Endothelial cell of umbilical vein (primary cell): ENCODE results near the gene WDR90. TPM values are rescaled to one million over a fixed set of nuclear protein-coding genes. Genes with fewer than 3 reads are reported as not detected.

Source experiments
- BruUV-seq: library from RNA; stranded (reverse); fragments of 400-500 nt; replicated peaks from 2 replicates; lab custom pipeline; 2021; lab: Mats Ljungman, UMichigan
- CTCF ChIA-PET: fragments of 300-600, 350-600 bp; sonication (Branson Sonifier 250); formaldehyde crosslinking; loops from one replicate; lab custom pipeline; 2021; ENCODE audit warnings: antibody characterized with exemption, inconsistent platforms; lab: Charles Lee
- POLR2A ChIA-PET: fragments of 300-600, 350-600 bp; sonication (Branson Sonifier 250); formaldehyde crosslinking; loops from one replicate; lab custom pipeline; 2021; ENCODE audit warnings: antibody characterized with exemption, inconsistent platforms; lab: Charles Lee
- DNase-seq: peaks from one replicate; pipeline ENCODE4 v3.0.0-alpha.2; 2011; ENCODE audit warnings: low read depth, low spot score
- FAIRE-seq: peaks from 2 replicates; lab custom pipeline; 2011; peaks lifted over from hg19 to GRCh38; lab: Jason Lieb, UNC
- H2AFZ ChIP-seq: 2 replicates; pipeline ENCODE4 v1.6.0; 2012; ENCODE audit warnings: low read depth, low read length, control low read depth, inconsistent platforms
- H3K27ac ChIP-seq: 2 replicates; pipeline ENCODE4 v1.5.1; 2011; ENCODE audit warnings: low read depth, mild to moderate bottlenecking, control low read depth, low read length, moderate library complexity; ENCODE audit not compliant: insufficient read depth
- H3K27me3 ChIP-seq, 2 experiments: 2 replicates each; pipeline versions ENCODE4 v1.6.0 to v1.6.1; 2011; ENCODE audit warnings: low read length in 2 of 2, mixed read lengths in 1 of 2; ENCODE audit not compliant: control insufficient read depth in 2 of 2, insufficient read depth in 2 of 2
- H3K36me3 ChIP-seq, 2 experiments: 2 replicates in 1 of 2; 3 replicates in 1 of 2; pipeline ENCODE4 v1.5.1; 2011; ENCODE audit warnings: low read length in 2 of 2, mild to moderate bottlenecking in 1 of 2, moderate library complexity in 1 of 2; ENCODE audit not compliant: control insufficient read depth in 2 of 2, insufficient read depth in 2 of 2; ENCODE audit errors: extremely low read depth in 1 of 2
- H3K4me1 ChIP-seq: 3 replicates; pipeline ENCODE4 v1.5.1; 2011; ENCODE audit warnings: mild to moderate bottlenecking, low read length; ENCODE audit not compliant: control insufficient read depth, insufficient read depth; ENCODE audit errors: extremely low read depth
- H3K4me2 ChIP-seq: 2 replicates; pipeline ENCODE4 v1.6.1; 2011; ENCODE audit warnings: low read length, control low read depth, mixed read lengths; ENCODE audit not compliant: insufficient read depth
- H3K4me3 ChIP-seq, 3 experiments: fragments of 200-600 bp in 1 of 3; sonication (generic), shearing (Covaris generic) in 1 of 3; replicated peaks in 1 of 3; 2 replicates each; pipeline ENCODE4 v1.5.1; 2011 to 2016; ENCODE audit warnings: control low read depth in 3 of 3, low read length in 3 of 3, mild to moderate bottlenecking in 2 of 3, inconsistent platforms in 1 of 3, low read depth in 1 of 3, moderate library complexity in 1 of 3; ENCODE audit not compliant: insufficient read depth in 1 of 3
- H3K79me2 ChIP-seq: 2 replicates; pipeline ENCODE4 v1.6.0; 2012; ENCODE audit warnings: low read length, inconsistent platforms; ENCODE audit not compliant: control insufficient read depth, insufficient read depth
- H3K9ac ChIP-seq: replicated peaks from 2 replicates; pipeline ENCODE3; 2011; ENCODE audit warnings: low read length, control low read depth; ENCODE audit not compliant: insufficient read depth; ENCODE audit errors: extremely low read depth
- H3K9me1 ChIP-seq: replicated peaks from 3 replicates; pipeline ENCODE4 v1.6.0; 2011; ENCODE audit warnings: mild to moderate bottlenecking, low read length; ENCODE audit not compliant: control insufficient read depth, insufficient read depth; ENCODE audit errors: extremely low read depth
- H3K9me3 ChIP-seq: replicated peaks from 2 replicates; pipeline ENCODE4 v1.5.1; 2012; ENCODE audit warnings: low read length, inconsistent platforms; ENCODE audit not compliant: control insufficient read depth, insufficient read depth
- H4K20me1 ChIP-seq: replicated peaks from 2 replicates; pipeline ENCODE3; 2011; ENCODE audit warnings: mild to moderate bottlenecking, low read length; ENCODE audit not compliant: control insufficient read depth, insufficient read depth; ENCODE audit errors: extremely low read depth
- EZH2 ChIP-seq: IDR thresholded peaks from 2 replicates; pipeline ENCODE4 v1.6.1; 2012; ENCODE audit warnings: borderline replicate concordance, low read depth, mild to moderate bottlenecking, moderate library complexity, low read length, inconsistent platforms; ENCODE audit not compliant: severe bottlenecking
- FOS ChIP-seq: IDR thresholded peaks from 2 replicates; pipeline ENCODE4 v1.6.1; 2011; ENCODE audit warnings: mild to moderate bottlenecking, low read length, moderate library complexity, borderline replicate concordance; ENCODE audit not compliant: insufficient read depth
- GATA2 ChIP-seq: IDR thresholded peaks from 2 replicates; pipeline ENCODE4 v1.7.0; 2011; ENCODE audit warnings: low read depth, mild to moderate bottlenecking, moderate library complexity, mixed read lengths, low read length; ENCODE audit not compliant: insufficient read length, insufficient read depth
- JUN ChIP-seq: IDR thresholded peaks from 2 replicates; pipeline ENCODE4 v1.6.1; 2011; ENCODE audit warnings: borderline replicate concordance, low read depth; ENCODE audit not compliant: insufficient read length, insufficient read depth
- MAX ChIP-seq: IDR thresholded peaks from 2 replicates; pipeline ENCODE4 v1.6.1; 2011; ENCODE audit not compliant: insufficient read depth, insufficient read length
- MYC ChIP-seq: IDR thresholded peaks from one replicate; pipeline ENCODE4 v1.6.1; 2011; ENCODE audit warnings: mild to moderate bottlenecking, low read depth, low read length
- POLR2A ChIP-seq: IDR thresholded peaks from 2 replicates; pipeline ENCODE4 v1.6.1; 2012; ENCODE audit warnings: low read depth, mild to moderate bottlenecking, control low read depth, low read length
- POLR2AphosphoS5 ChIP-seq: IDR thresholded peaks from 2 replicates; pipeline ENCODE4 v1.6.1; 2012; ENCODE audit warnings: low read depth, mild to moderate bottlenecking, control low read depth, low read length, moderate library complexity; ENCODE audit not compliant: insufficient read depth
- dilution Hi-C: fragments of 300-500 bp; cut with MboI; formaldehyde crosslinking; loops from one replicate; pipeline ENCODE4 v1.15.0; 2019; ENCODE audit warnings: low sequenced_read_pairs; ENCODE audit not compliant: extremely low pct_ligation_motif_present
- intact Hi-C: fragments of 100-400 bp; cut with micrococcal nuclease; formaldehyde crosslinking; loops from one replicate; pipeline ENCODE4 v1.10.0; 2022
- polyA plus RNA-seq, 4 experiments: library from polyadenylated mRNA; depleted of rRNA in 3 of 4; stranded (reverse) in 3 of 4; unstranded in 1 of 4; fragments of >200 nt; gene quantifications; 2 replicates each; pipeline versions ENCODE4 v1.2.1 to v1.2.3, GENCODE V29; 2011 to 2012; ENCODE audit warnings: missing spikeins in 1 of 4
- total RNA-seq: library from RNA; stranded (reverse); gene quantifications from 2 replicates; pipeline ENCODE4 v1.2.3, GENCODE V29; 2021
- TF ChIP-seq, protein P1 (sequence below), 2 donors: IDR thresholded peaks; 1 replicate in 1 of 2; 2 replicates in 1 of 2; pipeline ENCODE4 v1.5.1; 2011; ENCODE audit warnings: low read length in 2 of 2, mild to moderate bottlenecking in 2 of 2, moderate library complexity in 2 of 2, control low read depth in 1 of 2, inconsistent platforms in 1 of 2, low read depth in 1 of 2; ENCODE audit not compliant: insufficient read depth in 1 of 2; ENCODE audit errors: extremely low read depth in 1 of 2

The WDR90 gene
- total and polyA plus RNA-seq, 2 donors (not counting 3 experiments of a cell fraction or from before 2014, with no cell fraction given), result 22.2 to 51.8 TPM

DNA sequence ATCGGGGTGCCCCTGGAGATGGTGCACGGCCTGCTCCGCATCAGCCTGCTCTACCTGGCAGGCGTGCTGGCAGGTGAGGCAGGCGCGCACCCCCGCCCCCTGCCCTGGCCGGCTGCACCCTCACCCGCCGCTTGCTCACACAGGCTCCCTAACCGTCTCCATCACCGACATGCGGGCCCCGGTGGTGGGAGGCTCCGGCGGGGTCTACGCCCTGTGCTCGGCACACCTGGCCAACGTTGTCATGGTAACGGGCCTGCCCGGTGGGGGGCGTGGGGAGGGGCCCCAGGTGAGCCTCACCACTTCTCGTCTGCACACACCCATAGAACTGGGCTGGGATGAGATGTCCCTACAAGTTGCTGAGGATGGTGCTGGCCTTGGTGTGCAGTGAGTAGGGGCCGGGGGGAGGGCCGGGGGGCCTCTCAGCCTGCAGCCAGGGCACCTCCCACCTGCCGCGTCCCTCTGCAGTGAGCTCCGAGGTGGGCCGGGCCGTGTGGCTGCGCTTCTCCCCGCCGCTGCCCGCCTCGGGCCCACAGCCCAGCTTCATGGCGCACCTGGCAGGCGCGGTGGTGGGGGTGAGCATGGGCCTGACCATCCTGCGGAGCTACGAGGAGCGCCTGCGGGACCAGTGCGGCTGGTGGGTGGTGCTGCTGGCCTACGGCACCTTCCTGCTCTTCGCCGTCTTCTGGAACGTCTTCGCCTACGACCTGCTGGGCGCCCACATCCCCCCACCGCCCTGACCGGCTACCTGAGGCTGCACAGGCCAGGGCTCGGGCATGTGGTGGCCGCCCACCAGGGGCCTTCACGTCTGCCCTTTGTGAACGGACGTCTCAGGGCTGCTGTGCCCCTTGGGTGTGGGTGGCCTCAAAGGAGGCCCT, 28.4 kb downstream of the WDR90 start:
- Histone ChIP-seq H3K4me2 (no peak overlapping the region), H3K9ac (no peak overlapping the region), H3K36me3 (peaks cover 6 to 16% of the 10 kb centered on the region in 2 experiments), H4K20me1 (no peaks in the 10 kb centered on the region), H3K27me3 (no peaks in the 10 kb centered on the region), H3K9me1 (no peaks in the 10 kb centered on the region), H2AFZ (no peak overlapping the region), H3K79me2 (peaks cover 20% of the 10 kb centered on the region), H3K27ac (no peak overlapping the region), H3K4me3 (no peak overlapping the region), H3K4me1 (peaks cover 15% of the 10 kb centered on the region), H3K9me3 (no peaks in the 10 kb centered on the region)
- no TSS peak for BruUV-seq
- dilution Hi-C loops, result no loop called here
- ChIA-PET POLR2A (no interaction called here), CTCF (no interaction called here)
- TF ChIP-seq POLR2A, result no peak
- no peak for TF ChIP-seq POLR2AphosphoS5
- TF ChIP-seq EZH2, result no peak
- TF ChIP-seq, protein P1, sequence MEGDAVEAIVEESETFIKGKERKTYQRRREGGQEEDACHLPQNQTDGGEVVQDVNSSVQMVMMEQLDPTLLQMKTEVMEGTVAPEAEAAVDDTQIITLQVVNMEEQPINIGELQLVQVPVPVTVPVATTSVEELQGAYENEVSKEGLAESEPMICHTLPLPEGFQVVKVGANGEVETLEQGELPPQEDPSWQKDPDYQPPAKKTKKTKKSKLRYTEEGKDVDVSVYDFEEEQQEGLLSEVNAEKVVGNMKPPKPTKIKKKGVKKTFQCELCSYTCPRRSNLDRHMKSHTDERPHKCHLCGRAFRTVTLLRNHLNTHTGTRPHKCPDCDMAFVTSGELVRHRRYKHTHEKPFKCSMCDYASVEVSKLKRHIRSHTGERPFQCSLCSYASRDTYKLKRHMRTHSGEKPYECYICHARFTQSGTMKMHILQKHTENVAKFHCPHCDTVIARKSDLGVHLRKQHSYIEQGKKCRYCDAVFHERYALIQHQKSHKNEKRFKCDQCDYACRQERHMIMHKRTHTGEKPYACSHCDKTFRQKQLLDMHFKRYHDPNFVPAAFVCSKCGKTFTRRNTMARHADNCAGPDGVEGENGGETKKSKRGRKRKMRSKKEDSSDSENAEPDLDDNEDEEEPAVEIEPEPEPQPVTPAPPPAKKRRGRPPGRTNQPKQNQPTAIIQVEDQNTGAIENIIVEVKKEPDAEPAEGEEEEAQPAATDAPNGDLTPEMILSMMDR (IDR thresholded peaks at IDR 0.05; ENCODE audit: extremely low read depth in 1 of 2, insufficient read depth in 1 of 2, low read depth in 1 of 2, low read length in 2 of 2), result no peak
- no peak for TF ChIP-seq MAX
- TF ChIP-seq FOS, result no peak
- no peak for TF ChIP-seq MYC
- no peak for TF ChIP-seq JUN
- no peak for TF ChIP-seq GATA2
- intact Hi-C loops, result no loop called here
- DNase-seq (no peak), FAIRE-seq (no peak)
